Measurements from ENCODE around the gene PABPN1L.

DNA sequence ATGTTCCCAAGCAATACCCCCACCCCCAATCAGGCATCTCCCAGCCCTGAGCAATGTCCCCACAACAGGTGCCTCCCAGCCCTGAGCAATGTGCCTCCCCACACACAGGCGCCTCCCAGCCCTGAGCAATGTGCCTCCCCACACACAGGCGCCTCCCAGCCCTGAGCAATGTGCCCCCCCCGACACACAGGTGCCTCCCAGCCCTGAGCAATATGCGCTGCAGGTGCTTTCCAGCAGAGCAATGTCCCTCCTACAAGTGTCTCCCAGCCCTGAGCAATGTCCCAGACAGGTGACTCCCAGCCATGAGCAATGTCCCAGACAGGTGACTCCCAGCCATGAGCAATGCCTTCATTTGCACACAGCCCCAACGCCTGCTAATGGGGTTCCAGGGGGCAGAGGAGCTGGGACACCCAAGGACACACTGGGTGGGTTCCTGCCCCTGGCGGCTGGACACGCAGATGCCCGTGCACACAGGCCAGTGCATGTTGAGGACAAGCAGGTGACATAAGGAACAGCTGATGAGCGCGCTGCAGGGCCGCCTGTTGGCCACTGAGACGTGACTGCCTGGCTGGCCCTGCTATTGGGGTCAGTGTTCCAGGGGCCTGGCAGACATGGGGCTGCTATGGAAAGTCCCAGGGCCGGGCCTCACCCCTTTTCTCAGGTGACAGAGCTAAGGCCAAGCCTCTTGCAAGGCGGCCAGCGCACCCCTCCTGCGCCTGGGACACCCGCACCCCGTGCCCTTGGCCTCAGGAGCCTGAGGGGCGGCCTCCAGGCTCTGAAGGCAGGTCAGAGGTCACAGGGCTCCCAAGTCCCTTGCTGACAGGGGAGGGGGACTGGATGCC, 26.9 kb upstream of the PABPN1L start:
- TF ChIP-seq, protein P1, sequence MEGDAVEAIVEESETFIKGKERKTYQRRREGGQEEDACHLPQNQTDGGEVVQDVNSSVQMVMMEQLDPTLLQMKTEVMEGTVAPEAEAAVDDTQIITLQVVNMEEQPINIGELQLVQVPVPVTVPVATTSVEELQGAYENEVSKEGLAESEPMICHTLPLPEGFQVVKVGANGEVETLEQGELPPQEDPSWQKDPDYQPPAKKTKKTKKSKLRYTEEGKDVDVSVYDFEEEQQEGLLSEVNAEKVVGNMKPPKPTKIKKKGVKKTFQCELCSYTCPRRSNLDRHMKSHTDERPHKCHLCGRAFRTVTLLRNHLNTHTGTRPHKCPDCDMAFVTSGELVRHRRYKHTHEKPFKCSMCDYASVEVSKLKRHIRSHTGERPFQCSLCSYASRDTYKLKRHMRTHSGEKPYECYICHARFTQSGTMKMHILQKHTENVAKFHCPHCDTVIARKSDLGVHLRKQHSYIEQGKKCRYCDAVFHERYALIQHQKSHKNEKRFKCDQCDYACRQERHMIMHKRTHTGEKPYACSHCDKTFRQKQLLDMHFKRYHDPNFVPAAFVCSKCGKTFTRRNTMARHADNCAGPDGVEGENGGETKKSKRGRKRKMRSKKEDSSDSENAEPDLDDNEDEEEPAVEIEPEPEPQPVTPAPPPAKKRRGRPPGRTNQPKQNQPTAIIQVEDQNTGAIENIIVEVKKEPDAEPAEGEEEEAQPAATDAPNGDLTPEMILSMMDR (IDR thresholded peaks at IDR 0.05), result no peak
- no peak for TF ChIP-seq POLR2A (IDR thresholded peaks at IDR 0.05)

Data from right lobe of liver (tissue), 4 donors.